HG03342 (cell line): ENCODE data around the gene CACNA1D.

ENCODE experiments used
- ATAC-seq: cut with Tn5 transposase; IDR thresholded peaks from one replicate; pipeline ENCODE4 v1.9.1; 2021; ENCODE audit warnings: mild to moderate bottlenecking, moderate library complexity; ENCODE audit not compliant: unreplicated experiment

The CACNA1D gene

GRCh38 chr3:53525765-53526703 is 31.6 kb downstream of the CACNA1D start:
- ATAC-seq = no peak

- ATAC-seq = no peak
These were observed 32.3 kb downstream of the CACNA1D start for GRCh38 chr3:53526704-53527055.

GRCh38 chr3:53530205-53530604 is 35.8 kb downstream of the CACNA1D start:
- no peak for ATAC-seq

GRCh38 chr3:53531749-53532148 is 37.3 kb downstream of the CACNA1D start:
- ATAC-seq = no peak

GRCh38 chr3:53533472-53533871 is 39.1 kb downstream of the CACNA1D start:
- ATAC-seq = no peak

GRCh38 chr3:53534216-53534615 is 39.8 kb downstream of the CACNA1D start:
- no peak for ATAC-seq

GRCh38 chr3:53534676-53535400 is 40.4 kb downstream of the CACNA1D start:
- no peak for ATAC-seq

GRCh38 chr3:53536282-53536681 is 41.9 kb downstream of the CACNA1D start:
- no peak for ATAC-seq

GRCh38 chr3:53544357-53544756 is 49.9 kb downstream of the CACNA1D start:
- ATAC-seq = no peak

- no peak for ATAC-seq
These were observed 51.0 kb downstream of the CACNA1D start for GRCh38 chr3:53545310-53545995.

- no peak for ATAC-seq
These were observed 51.6 kb downstream of the CACNA1D start for GRCh38 chr3:53545996-53546359.

GRCh38 chr3:53547327-53547726 is 52.9 kb downstream of the CACNA1D start:
- no peak for ATAC-seq

GRCh38 chr3:53550005-53550620 is 55.7 kb downstream of the CACNA1D start:
- ATAC-seq = no peak

GRCh38 chr3:53551324-53551723 is 56.9 kb downstream of the CACNA1D start:
- no peak for ATAC-seq

GRCh38 chr3:53552730-53553129 is 58.3 kb downstream of the CACNA1D start:
- no peak for ATAC-seq

- no peak for ATAC-seq
These were observed 58.8 kb downstream of the CACNA1D start for GRCh38 chr3:53553200-53553599.

- peak; percentile 91 for ATAC-seq
These were observed 60.2 kb downstream of the CACNA1D start for GRCh38 chr3:53554559-53555067.

- peak; percentile 71 for ATAC-seq
These were observed 60.7 kb downstream of the CACNA1D start for GRCh38 chr3:53555068-53555588.

GRCh38 chr3:53566461-53567145 is 72.2 kb downstream of the CACNA1D start:
- no peak for ATAC-seq

- ATAC-seq = no peak
These were observed 75.7 kb downstream of the CACNA1D start for GRCh38 chr3:53570081-53570480.
